Measurements from ENCODE around the gene TOMM7.

The TOMM7 gene

GRCh38 chr7:22812353-22812752 lies 10.3 kb downstream of the TOMM7 start:
- no peak for TF ChIP-seq CTCF (IDR thresholded peaks at IDR 0.05; ENCODE audit: control insufficient read depth, insufficient read depth, low read depth, low read length, missing control alignments)
- H3K4me3 ChIP-seq (ENCODE audit: control insufficient read depth, low read depth, low read length): no peak overlapping the region
- no peak for DNase-seq (ENCODE audit: low read depth)

GRCh38 chr7:22811746-22812280 lies 10.8 kb downstream of the TOMM7 start:
- no peak overlapping the region for H3K4me3 ChIP-seq (ENCODE audit: control insufficient read depth, low read depth, low read length)
- no peak for DNase-seq (ENCODE audit: low read depth)
- no peak for TF ChIP-seq CTCF (IDR thresholded peaks at IDR 0.05; ENCODE audit: control insufficient read depth, insufficient read depth, low read depth, low read length, missing control alignments)

GRCh38 chr7:22810843-22811242 lies 11.8 kb downstream of the TOMM7 start:
- TF ChIP-seq CTCF (IDR thresholded peaks at IDR 0.05; ENCODE audit: control insufficient read depth, insufficient read depth, low read depth, low read length, missing control alignments): no peak
- no peak for DNase-seq (ENCODE audit: low read depth)
- no peak overlapping the region for H3K4me3 ChIP-seq (ENCODE audit: control insufficient read depth, low read depth, low read length)

- DNase-seq (ENCODE audit: low read depth): no peak
- no peak overlapping the region for H3K4me3 ChIP-seq (ENCODE audit: control insufficient read depth, low read depth, low read length)
- no peak for TF ChIP-seq CTCF (IDR thresholded peaks at IDR 0.05; ENCODE audit: control insufficient read depth, insufficient read depth, low read depth, low read length, missing control alignments)
These were observed 12.6 kb downstream of the TOMM7 start for GRCh38 chr7:22809902-22810642.

- TF ChIP-seq CTCF (IDR thresholded peaks at IDR 0.05; ENCODE audit: control insufficient read depth, insufficient read depth, low read depth, low read length, missing control alignments): no peak
- H3K4me3 ChIP-seq (ENCODE audit: control insufficient read depth, low read depth, low read length): no peak overlapping the region
- DNase-seq (ENCODE audit: low read depth): no peak
These were observed 14.5 kb downstream of the TOMM7 start for GRCh38 chr7:22808140-22808539.

- no peak overlapping the region for H3K4me3 ChIP-seq (ENCODE audit: control insufficient read depth, low read depth, low read length)
- no peak for TF ChIP-seq CTCF (IDR thresholded peaks at IDR 0.05; ENCODE audit: control insufficient read depth, insufficient read depth, low read depth, low read length, missing control alignments)
- no peak for DNase-seq (ENCODE audit: low read depth)
These were observed 15.9 kb downstream of the TOMM7 start for GRCh38 chr7:22806752-22807151.

Measured in AG09309 (cell line).